NCI-H1105 (cell line): ENCODE results near the gene PEX10.
"Not testable (repeated sequence)": the region's sequence is repeated elsewhere in the genome, so short reads cannot be mapped to it uniquely, and the experiment has no call there.

ENCODE experiments used
- DNase-seq: peaks from one replicate; lab custom pipeline; 2025; lab: John Stamatoyannopoulos, UW

Gene PEX10

GRCh38 chr1:2443277-2444137 is 31.1 kb upstream of the PEX10 start:
- no peak for DNase-seq

GRCh38 chr1:2442661-2443060 is 30.3 kb upstream of the PEX10 start:
- DNase-seq: no peak

DNA sequence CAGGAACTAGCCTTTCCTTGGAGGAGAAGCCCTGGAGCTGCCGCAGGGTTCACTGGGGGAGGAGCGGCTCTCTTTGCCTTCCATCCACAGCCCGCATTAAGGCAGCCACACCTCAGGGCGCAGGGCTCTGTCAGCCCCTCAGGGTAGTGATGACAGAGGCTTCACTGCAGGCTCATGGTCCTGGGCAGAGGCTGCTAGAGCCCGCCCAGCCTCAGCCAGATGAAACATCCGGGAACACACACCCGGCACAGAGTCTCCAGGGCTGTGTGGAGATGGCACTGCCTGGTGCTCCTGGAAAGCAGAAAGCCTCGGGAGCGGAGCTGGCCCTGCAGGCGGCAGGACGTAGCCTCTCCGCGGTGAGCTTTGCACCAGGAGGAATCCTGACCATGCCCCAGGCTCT is 29.4 kb upstream of the PEX10 start:
- DNase-seq: no peak

- DNase-seq: not testable (repeated sequence)
Observed at GRCh38 chr1:2440346-2440745, 28.0 kb upstream of the PEX10 start.

DNA sequence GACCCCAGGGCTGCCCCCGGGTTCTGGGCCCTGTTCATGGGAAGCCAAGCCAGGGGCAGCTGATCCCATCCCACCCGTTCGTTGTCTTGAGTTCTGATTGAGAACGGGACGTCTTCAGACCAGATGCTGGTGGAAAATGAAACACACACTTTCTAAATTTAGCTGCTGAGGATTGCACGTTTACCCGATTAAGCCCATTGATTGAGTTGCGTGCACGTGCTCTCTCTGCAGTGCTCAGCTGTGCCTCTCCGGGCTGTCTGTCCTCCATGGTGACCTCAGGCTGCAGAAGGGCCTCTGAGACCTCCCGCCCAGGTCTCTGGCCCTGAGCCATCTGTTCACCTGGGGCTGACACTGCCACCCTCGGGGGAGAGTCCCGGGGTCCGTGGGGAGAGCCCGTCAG is 27.0 kb upstream of the PEX10 start:
- DNase-seq: no peak

DNA sequence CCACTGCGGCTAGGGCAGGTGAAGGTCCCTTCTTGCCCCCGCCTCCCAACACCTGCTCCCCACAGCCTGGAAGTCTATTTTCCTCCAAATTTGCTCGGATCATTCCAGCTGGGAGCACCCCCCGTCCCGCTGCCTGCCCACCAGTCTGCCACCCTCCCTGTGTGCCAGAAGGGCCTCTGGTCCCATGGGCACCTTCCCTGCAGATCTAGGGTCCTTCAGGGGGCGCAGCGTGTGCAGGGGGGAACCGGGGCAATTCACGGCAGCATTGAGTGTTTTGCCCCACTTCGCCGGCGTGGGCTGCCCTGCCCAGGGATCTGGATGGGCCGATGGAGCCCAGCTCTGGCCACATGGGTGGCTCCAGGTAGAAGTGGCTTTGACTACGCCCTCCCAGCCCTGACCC is 26.3 kb upstream of the PEX10 start:
- no peak for DNase-seq

DNA sequence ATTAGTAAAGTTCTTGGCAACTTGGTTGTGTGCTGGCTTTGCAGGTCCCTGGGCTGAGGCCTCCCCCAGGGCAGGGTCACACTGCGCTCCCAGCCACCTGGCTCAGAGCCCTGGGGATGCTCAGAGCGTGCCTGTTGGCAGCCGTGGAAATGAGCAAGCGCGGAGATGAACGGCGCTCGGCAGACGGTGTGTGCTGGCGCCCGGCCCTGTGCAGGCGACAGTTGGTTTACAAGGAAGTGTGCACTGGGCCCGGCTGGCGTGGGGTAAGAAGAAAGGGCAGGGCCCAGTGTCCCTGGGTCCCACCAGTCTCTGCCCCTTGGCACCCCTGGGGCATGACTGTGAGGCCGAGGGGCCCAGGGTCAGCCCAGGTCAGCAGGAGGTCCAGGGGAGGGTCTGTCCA is 25.7 kb upstream of the PEX10 start:
- no peak for DNase-seq

DNA sequence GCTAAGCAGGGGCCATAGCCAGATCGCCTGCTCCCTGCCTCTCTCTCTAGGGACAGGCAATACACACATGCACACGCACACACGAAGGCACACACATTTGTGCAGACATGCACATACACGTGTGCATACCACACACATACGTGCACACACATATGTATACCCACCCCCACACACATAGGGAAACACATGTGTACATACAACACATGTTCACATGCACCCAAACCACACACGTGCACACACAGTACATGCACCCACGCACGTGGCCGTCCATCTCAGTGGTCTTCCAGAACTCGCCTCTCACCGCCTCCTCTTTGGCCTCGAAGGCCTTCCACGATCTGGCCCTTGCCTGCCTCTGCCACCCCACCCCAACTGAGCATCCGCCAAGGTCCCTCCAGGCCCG is 25.3 kb upstream of the PEX10 start:
- no peak for DNase-seq

DNA sequence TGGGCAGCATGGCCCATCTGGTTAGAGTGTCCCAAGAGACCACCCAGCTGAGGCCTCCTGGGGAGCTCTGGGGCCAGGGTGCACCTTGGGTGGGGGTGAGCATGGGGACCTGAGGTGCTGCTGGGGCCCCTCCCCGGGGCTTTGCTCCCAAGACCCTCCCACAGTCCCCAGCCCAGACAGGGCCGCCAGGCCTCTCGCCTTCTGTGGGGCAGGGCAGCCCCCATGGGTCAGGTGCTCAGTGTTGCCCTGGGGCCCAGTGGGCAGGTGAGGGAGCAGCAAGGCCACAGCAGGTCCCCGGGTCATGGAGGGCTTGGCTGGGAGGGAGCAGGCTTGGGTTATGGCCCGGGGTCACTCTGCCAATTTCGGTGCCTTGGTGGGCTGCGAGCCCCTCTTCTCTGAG is 24.5 kb upstream of the PEX10 start:
- no peak for DNase-seq

- no peak for DNase-seq
Observed at GRCh38 chr1:2435746-2436355, 23.5 kb upstream of the PEX10 start.

DNA sequence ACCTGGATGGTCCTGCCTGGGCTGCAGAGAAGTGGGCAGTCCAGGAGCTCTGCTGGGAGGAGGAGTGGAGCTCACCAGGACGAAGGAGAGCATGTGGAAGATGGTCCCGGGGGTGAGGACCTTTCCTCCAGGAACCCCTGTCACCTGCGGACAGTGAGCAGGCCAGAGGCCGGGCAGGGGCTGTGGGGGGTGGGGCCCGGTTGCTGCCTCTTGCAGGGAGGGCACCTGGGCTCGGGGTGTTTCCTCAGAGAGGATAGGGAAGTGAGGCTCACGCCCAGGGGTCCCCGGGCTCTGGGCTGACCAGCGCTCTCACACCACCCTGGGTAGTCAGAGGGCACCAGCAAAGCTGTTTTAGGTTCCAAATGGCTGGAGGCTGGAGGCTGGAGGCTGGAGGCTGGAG is 22.7 kb upstream of the PEX10 start:
- no peak for DNase-seq

DNA sequence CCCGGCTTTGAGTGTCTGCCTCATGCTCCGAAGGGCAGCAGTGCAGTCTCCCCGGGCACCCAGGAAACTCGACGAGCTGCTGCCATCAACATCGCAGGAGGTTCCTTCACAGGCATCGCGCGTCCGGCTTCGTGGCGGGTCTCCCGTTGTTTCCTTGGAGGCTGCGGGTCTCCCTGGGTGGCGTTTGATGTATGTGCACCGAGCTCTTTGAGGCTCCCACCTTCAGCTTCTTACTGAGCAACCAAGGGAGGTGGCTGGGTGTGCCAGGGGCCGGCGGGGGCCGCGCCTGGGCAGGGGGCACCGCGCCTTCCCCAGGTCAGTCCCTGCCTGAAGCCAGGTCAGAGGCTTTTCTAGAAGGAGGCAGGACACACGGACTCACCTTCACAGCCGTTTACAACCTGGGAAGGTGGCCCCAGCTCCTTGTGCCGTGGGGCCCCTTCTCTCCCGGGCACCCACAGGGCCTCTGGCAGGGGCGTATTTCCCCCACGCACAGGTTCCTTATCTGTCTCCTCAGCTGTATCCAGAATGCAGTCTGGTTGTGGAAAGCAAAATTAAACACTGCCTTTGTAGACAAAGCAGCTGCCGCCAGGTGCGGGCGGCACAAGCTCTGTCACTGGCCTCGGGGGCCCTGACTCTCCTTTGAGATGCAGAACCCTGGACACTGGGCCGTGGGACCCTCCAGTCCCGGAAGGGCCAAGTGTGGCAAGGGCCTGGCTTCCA is 21.7 kb upstream of the PEX10 start:
- no peak for DNase-seq

DNA sequence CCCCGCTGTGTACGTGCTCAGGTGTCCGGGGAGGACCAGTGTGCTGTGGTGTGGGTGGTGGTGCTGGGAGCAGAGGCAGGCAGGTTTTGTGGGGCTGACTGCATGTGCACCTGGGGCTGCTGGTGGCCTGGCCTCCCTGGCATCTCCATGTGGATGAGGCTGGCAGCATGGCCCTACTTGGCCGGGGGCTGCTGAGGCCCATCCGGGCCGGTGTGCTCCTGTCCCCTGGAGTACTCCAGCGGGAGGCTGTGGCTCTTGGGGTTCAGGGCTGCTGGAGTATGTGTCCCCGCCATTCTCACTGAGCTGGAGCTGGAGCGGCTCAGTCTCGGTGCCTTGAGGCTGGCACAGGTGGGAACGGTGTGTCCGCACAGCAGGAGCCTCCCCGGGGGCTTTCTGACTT is 20.8 kb upstream of the PEX10 start:
- DNase-seq: no peak

DNA sequence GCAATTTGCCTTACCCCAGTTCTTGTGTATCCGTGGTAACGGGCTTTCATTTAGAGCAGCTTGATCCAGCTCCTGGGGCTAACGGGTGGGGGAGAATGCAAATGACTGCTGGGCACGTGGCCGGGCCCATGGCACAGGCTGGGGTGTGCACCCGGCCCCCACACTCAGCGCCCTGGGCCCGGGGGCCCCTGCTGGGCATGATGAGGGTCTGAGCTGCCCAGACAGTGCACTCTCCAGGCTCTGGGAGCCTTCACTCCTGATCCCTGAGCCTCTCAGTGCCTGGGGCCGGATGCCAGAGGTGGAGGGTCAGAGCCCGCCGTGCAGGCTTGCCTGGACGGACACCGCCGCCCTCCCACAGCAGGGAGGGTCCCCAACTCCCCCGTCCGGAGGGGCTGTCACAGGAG is 20.1 kb upstream of the PEX10 start:
- DNase-seq: no peak

DNA sequence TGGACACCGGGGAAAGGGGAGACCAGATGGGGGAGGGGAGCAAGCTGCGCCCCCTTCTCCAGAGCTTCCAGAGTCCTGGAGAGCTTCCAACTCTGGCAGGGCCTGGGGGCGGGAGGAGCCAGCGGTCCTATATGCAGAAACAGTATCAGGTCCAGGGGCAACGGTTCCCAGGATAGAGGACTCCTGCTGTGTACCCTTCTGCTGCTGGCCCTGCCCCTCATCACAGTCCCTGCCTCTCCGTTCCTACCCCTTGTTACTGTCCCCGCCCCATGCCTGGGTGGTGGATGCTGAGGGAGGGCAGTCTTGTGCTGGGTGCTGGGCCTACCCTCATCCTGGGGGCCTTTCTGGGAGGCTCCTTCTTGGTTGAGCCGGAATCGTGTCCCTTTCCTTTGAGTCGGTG is 19.2 kb upstream of the PEX10 start:
- DNase-seq: no peak

- no peak for DNase-seq
Observed at GRCh38 chr1:2431103-2431502, 18.7 kb upstream of the PEX10 start.

DNA sequence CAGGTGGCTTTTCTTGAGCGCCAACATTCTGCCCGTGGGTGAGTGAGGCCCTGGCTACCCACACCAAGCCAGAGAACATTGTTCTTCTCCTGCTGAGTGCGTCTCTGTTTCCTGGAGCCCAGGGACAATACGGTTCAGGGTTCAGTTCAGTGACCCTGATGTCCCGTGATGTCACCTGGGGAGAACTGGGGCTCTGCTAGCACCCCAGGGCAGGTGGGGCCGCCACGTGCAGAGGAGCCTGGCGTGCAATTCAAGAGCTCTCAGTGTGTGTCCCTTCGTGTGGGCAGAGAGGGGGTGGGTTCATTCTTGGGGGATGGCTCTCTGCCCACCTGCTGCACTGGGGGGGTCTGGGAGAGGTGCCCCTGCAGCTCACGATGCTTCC is 18.2 kb upstream of the PEX10 start:
- DNase-seq: no peak

- no peak for DNase-seq
Observed at GRCh38 chr1:2429780-2430591, 17.6 kb upstream of the PEX10 start.

DNA sequence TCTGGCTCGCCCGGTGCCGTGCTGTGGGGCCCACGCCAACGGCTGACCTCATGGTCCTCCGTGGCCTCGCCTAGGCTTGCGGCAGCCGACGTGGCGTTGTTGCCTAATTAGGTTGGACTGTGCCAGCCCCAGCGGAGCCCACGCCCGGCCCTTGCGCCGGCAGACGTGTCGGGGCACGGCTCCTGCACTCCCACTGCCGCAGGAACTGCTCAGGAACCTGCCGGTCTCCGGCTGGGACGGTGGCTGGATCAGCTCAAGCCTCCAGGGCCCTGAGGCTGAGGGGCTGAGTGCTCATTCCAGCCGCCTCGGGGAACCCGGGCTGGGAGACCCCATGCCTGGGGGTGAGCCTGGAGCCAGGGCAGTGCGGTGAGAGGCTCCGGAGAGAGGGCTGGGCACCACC is 16.1 kb upstream of the PEX10 start:
- DNase-seq: no peak

DNA sequence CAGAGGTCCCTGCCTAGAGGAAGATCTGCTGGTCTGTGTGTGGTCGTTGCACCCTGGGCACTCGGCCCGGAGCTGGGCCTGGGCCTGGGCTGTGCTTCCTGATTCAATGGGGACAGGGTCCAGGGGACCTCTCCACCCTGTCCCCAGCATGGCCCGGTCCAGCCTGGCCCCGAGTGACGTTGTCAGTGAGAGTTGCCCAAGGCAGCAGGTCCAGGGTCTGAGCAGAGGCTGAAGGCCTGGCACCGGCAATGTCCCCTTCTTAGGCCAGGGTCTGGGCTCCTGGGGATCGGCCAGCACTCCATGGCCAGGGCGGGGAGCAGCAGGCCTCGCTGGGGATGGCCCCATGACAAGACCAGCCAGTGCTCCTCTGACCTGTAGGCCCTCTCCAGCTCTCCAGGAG is 15.6 kb upstream of the PEX10 start:
- no peak for DNase-seq

DNA sequence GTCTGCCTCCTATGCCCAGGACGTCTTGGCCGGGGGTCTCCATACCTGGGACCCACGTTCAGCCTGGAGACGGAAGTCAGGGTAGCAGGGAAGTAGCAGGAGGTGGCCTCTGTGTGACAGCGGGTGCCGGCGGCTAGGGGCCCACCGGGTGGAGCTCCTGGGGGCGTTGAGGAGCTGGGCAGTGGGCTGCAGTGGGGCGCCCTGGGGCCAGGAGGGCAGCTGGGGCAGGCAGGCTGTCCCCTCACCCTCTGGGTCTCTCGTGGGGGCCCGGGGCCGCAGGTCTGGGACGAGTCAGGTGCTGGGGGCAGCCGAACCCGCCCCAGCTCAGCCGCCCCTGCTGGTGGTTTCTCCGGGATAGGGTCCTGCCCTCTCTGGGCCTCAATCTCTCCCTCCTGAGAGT is 14.7 kb upstream of the PEX10 start:
- no peak for DNase-seq

DNA sequence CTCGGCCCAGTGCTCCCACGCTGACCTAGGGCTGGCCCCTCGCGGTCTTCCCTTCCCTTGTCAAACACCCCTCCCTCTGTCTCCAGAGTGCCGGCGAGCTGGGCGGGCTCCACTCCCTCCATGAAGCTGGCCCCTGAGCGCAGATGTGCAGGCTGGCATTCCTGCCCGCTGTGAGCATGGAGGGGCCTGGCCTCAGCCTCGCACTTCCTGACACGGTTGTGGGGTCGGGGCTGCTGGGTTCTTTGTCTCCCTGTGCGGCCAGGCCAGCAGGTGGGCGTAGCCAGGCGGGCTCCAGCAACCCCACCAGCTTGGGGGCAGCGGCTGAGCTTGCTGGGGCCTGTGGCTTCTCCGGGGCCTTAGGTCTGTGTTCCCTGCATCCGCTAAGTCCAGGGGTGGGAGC is 14.2 kb upstream of the PEX10 start:
- DNase-seq: no peak
